GM23338 (cell line): ENCODE measurements around the gene LRTM2. TPM values are rescaled to one million over a fixed set of nuclear protein-coding genes. Genes with fewer than 3 reads are reported as not detected.

Experiments
- ATAC-seq: fragments of 200-7000 bp; cut with Tn5 transposase; 3 replicates; pipeline ENCODE4 v1.9.1; 2020
- DNase-seq: peaks from one replicate; pipeline ENCODE4 v3.0.0-alpha.2; 2015; ENCODE audit warnings: low spot score
- H2AFZ ChIP-seq: fragments of 200-600 bp; sonication (generic); 2 replicates; pipeline ENCODE4 v1.8.0; 2016; ENCODE audit warnings: antibody characterized with exemption, mild to moderate bottlenecking, moderate library complexity
- H3F3A ChIP-seq: fragments of 200-600 bp; sonication (generic); replicated peaks from 2 replicates; pipeline ENCODE4 v1.8.0; 2017; ENCODE audit warnings: antibody characterized with exemption, mixed run types, low read depth
- H3K27ac ChIP-seq: fragments of 200-600 bp; sonication (generic); 2 replicates; pipeline ENCODE4 v1.6.1; 2016; ENCODE audit warnings: low read depth
- H3K27me3 ChIP-seq: fragments of 200-600 bp; sonication (generic); 2 replicates; pipeline ENCODE4 v1.8.0; 2016; ENCODE audit warnings: mild to moderate bottlenecking, mixed run types, moderate library complexity; ENCODE audit not compliant: insufficient read depth
- H3K36me3 ChIP-seq: fragments of 200-600 bp; sonication (generic); 2 replicates; pipeline ENCODE4 v1.8.0; 2016; ENCODE audit warnings: mild to moderate bottlenecking; ENCODE audit not compliant: insufficient read depth
- H3K4me1 ChIP-seq: fragments of 200-600 bp; sonication (generic); 2 replicates; pipeline ENCODE4 v1.8.0; 2016; ENCODE audit warnings: mild to moderate bottlenecking, moderate library complexity; ENCODE audit not compliant: insufficient read depth
- H3K4me2 ChIP-seq: fragments of 200-600 bp; sonication (generic); 2 replicates; pipeline ENCODE4 v1.7.1; 2017; ENCODE audit warnings: mixed run types
- H3K4me3 ChIP-seq: fragments of 200-600 bp; sonication (generic); 2 replicates; pipeline ENCODE4 v1.6.1; 2016; ENCODE audit warnings: mixed run types
- H3K79me2 ChIP-seq: fragments of 200-600 bp; sonication (generic); replicated peaks from 2 replicates; pipeline ENCODE4 v1.8.0; 2017; ENCODE audit warnings: mild to moderate bottlenecking; ENCODE audit not compliant: insufficient read depth
- H3K9me2 ChIP-seq: fragments of 200-600 bp; sonication (generic); 2 replicates; pipeline ENCODE4 v1.8.0; 2017; ENCODE audit not compliant: insufficient read depth
- H4K20me1 ChIP-seq: fragments of 200-600 bp; sonication (generic); replicated peaks from 2 replicates; pipeline ENCODE4 v1.8.0; 2017; ENCODE audit warnings: mild to moderate bottlenecking; ENCODE audit not compliant: insufficient read depth
- H3K27ac Mint-ChIP-seq: 2 replicates; pipeline ENCODE4 v1.8.0; 2020; ENCODE audit warnings: inconsistent platforms, mild to moderate bottlenecking, moderate library complexity, mixed read lengths
- H3K27me3 Mint-ChIP-seq: 3 replicates; pipeline ENCODE4 v1.8.0; 2022; ENCODE audit warnings: low read depth, mild to moderate bottlenecking, moderate library complexity, mixed read lengths, inconsistent platforms; ENCODE audit not compliant: insufficient read depth, poor library complexity
- H3K36me3 Mint-ChIP-seq: 3 replicates; pipeline ENCODE4 v1.8.0; 2021; ENCODE audit warnings: low read depth, mild to moderate bottlenecking, inconsistent platforms, moderate library complexity, mixed read lengths
- H3K4me1 Mint-ChIP-seq: 3 replicates; pipeline ENCODE4 v1.8.0; 2020; ENCODE audit warnings: mild to moderate bottlenecking, inconsistent platforms, mixed read lengths
- H3K4me3 Mint-ChIP-seq: 3 replicates; pipeline ENCODE4 v1.8.0; 2021; ENCODE audit warnings: moderate library complexity, mild to moderate bottlenecking, inconsistent platforms, mixed read lengths
- H3K9me3 Mint-ChIP-seq: 3 replicates; pipeline ENCODE4 v1.8.0; 2020; ENCODE audit warnings: moderate library complexity, mild to moderate bottlenecking, inconsistent platforms, mixed read lengths
- CREB1 ChIP-seq: fragments of 250-450 bp; sonication (Bioruptor Pico); IDR thresholded peaks from 2 replicates; pipeline ENCODE4 v1.5.0; 2020; ENCODE audit warnings: low read depth, mild to moderate bottlenecking, moderate library complexity
- CTCF ChIP-seq, 2 experiments: fragments of 200-600 bp in 1 of 2; sonication (generic) in 1 of 2; conservative IDR thresholded peaks; 2 replicates each; pipeline versions ENCODE4 v1.5.1 to v1.6.1; 2016 to 2017; ENCODE audit warnings: antibody characterized with exemption in 2 of 2, low read depth in 2 of 2, mild to moderate bottlenecking in 2 of 2, moderate library complexity in 1 of 2
- ETS1 ChIP-seq: IDR thresholded peaks from 2 replicates; pipeline ENCODE4 v1.6.1; 2016; ENCODE audit warnings: antibody characterized with exemption
- EZH2 ChIP-seq: fragments of 200-600 bp; sonication (generic); IDR thresholded peaks from one replicate; pipeline ENCODE4 v1.8.0; 2017; ENCODE audit warnings: antibody characterized with exemption, mild to moderate bottlenecking, low read depth; ENCODE audit not compliant: unreplicated experiment
- EZH2phosphoT487 ChIP-seq: fragments of 200-600 bp; sonication (generic); IDR thresholded peaks from one replicate; pipeline ENCODE4 v1.8.1; 2018; ENCODE audit warnings: antibody characterized with exemption; ENCODE audit not compliant: unreplicated experiment
- JUNB ChIP-seq: IDR thresholded peaks from one replicate; pipeline ENCODE4 v1.6.1; 2016; ENCODE audit warnings: antibody characterized with exemption; ENCODE audit not compliant: unreplicated experiment
- NANOG ChIP-seq: IDR thresholded peaks from 2 replicates; pipeline ENCODE4 v1.6.1; 2016; ENCODE audit warnings: antibody characterized with exemption, borderline replicate concordance
- POLR2AphosphoS5 ChIP-seq: IDR thresholded peaks from 2 replicates; pipeline ENCODE4 v1.6.1; 2016; ENCODE audit warnings: antibody characterized with exemption, low read depth
- REST ChIP-seq: IDR thresholded peaks from one replicate; pipeline ENCODE4 v1.6.1; 2018; ENCODE audit warnings: antibody characterized with exemption; ENCODE audit not compliant: unreplicated experiment
- STAT1 ChIP-seq: IDR thresholded peaks from one replicate; pipeline ENCODE4 v1.6.1; 2016; ENCODE audit warnings: antibody characterized with exemption; ENCODE audit not compliant: unreplicated experiment
- ZNF114 ChIP-seq: fragments of 250-450 bp; sonication (Bioruptor Pico); IDR thresholded peaks from 2 replicates; pipeline ENCODE4 v1.5.0; 2020; ENCODE audit warnings: mild to moderate bottlenecking, moderate library complexity
- ZNF331 ChIP-seq: fragments of 250-450 bp; sonication (Bioruptor Pico); IDR thresholded peaks from 2 replicates; pipeline ENCODE4 v1.5.0; 2020; ENCODE audit warnings: low read depth, mild to moderate bottlenecking, moderate library complexity
- ZNF462 ChIP-seq: fragments of 250-450 bp; sonication (Bioruptor Pico); IDR thresholded peaks from 2 replicates; pipeline ENCODE4 v1.5.0; 2020; ENCODE audit warnings: mild to moderate bottlenecking, moderate library complexity
- polyA plus RNA-seq: library from polyadenylated mRNA; unstranded; fragments of >200 nt; fragmentation: Nextera tagmentation; extraction: Ambion mirVana; gene quantifications from 2 replicates; pipeline ENCODE4 v1.2.1, GENCODE V29; 2016
- total RNA-seq: library from RNA; depleted of rRNA; stranded (reverse); fragments of >200 nt; shearing (Covaris generic); gene quantifications from 2 replicates; pipeline ENCODE4 v1.2.3, GENCODE V29; 2014

The LRTM2 gene
- total and polyA plus RNA-seq, 2 experiments from 2014 or later = 0.08 TPM; not detected in 1

- no peaks in the 10 kb centered on the region for H4K20me1 ChIP-seq
- no peaks in the 10 kb centered on the region for H3K9me2 ChIP-seq
- H3F3A ChIP-seq = no peaks in the 10 kb centered on the region
- H3K9me3 Mint-ChIP-seq = no peaks in the 10 kb centered on the region
- ATAC-seq (no peak), DNase-seq (no peak)
- no peak overlapping the region for H3K27ac ChIP-seq
- no peak overlapping the region for H3K4me3 Mint-ChIP-seq
- TF ChIP-seq ZNF114 (CRISPR knock-in tag) (no peak), POLR2AphosphoS5 (no peak), ETS1 (no peak), CREB1 (no peak), EZH2 (no peak), REST (no peak), JUNB (no peak), ZNF462 (no peak), NANOG (no peak), STAT1 (no peak), ZNF331 (no peak), CTCF (conservative IDR thresholded peaks at IDR 0.05; ENCODE audit: low read depth in 2 of 2) (no peak), EZH2phosphoT487 (no peak)
- peaks cover 36% of the 10 kb centered on the region for H3K27me3 Mint-ChIP-seq
- no peaks in the 10 kb centered on the region for H3K79me2 ChIP-seq
- no peak overlapping the region for H2AFZ ChIP-seq
- no peak overlapping the region for H3K4me2 ChIP-seq
- no peaks in the 10 kb centered on the region for H3K36me3 Mint-ChIP-seq
- H3K27me3 ChIP-seq = peaks cover 8% of the 10 kb centered on the region; the same call in 1 of the 2 replicates
- no peak overlapping the region for H3K27ac Mint-ChIP-seq
- peaks cover 15% of the 10 kb centered on the region for H3K4me1 Mint-ChIP-seq
- H3K4me1 ChIP-seq = 0 out of 2 replicates have a peak, but pooled peaks cover 1% of the 10 kb centered on the region
- H3K36me3 ChIP-seq = no peaks in the 10 kb centered on the region
- no peak overlapping the region for H3K4me3 ChIP-seq
These were observed 5.2 kb downstream of the LRTM2 start for GRCh38 chr12:1825382-1826102.
